ENCODE data around the gene NT5DC3.

- TF ChIP-seq OSR1 (CRISPR knock-in tag; IDR thresholded peaks at IDR 0.05), result no peak
- TF ChIP-seq GLIS3 (CRISPR knock-in tag; IDR thresholded peaks at IDR 0.05), result no peak
- no peak for TF ChIP-seq TSHZ2 (CRISPR knock-in tag; IDR thresholded peaks at IDR 0.05)
- no peak for TF ChIP-seq TOX (CRISPR knock-in tag; IDR thresholded peaks at IDR 0.05; ENCODE audit: borderline replicate concordance)
- TF ChIP-seq POU6F1 (CRISPR knock-in tag; IDR thresholded peaks at IDR 0.05; ENCODE audit: borderline replicate concordance, low read depth), result no peak
- no peak for TF ChIP-seq ZFP3 (CRISPR knock-in tag; IDR thresholded peaks at IDR 0.05)
- TF ChIP-seq ZNF565 (CRISPR knock-in tag; conservative IDR thresholded peaks at IDR 0.05; ENCODE audit: low read depth), result no peak
- TF ChIP-seq PATZ1 (CRISPR knock-in tag; IDR thresholded peaks at IDR 0.05; ENCODE audit: borderline replicate concordance), result no peak
- TF ChIP-seq CREB5 (CRISPR knock-in tag; IDR thresholded peaks at IDR 0.05; ENCODE audit: low read depth), result no peak
- no peak for TF ChIP-seq BACH2 (CRISPR knock-in tag; IDR thresholded peaks at IDR 0.05; ENCODE audit: borderline replicate concordance)
- no peak for TF ChIP-seq ZFP30 (CRISPR knock-in tag; IDR thresholded peaks at IDR 0.05)
- TF ChIP-seq ARNTL (CRISPR knock-in tag; IDR thresholded peaks at IDR 0.05; ENCODE audit: borderline replicate concordance, low read depth), result no peak
- TF ChIP-seq CSDC2 (CRISPR knock-in tag; IDR thresholded peaks at IDR 0.05), result no peak
Measured at GRCh38 chr12:103823871-103824270, 17.2 kb downstream of the NT5DC3 start.

Data from SK-N-SH treated with all-trans-retinoic acid at 6 μM for 48 hours (cell line).